Activated CD8-positive, alpha-beta T cell treated with anti-CD3 and anti-CD28 coated beads, Interleukin-2, amount 10 ng/mL, durations not matched to agents 7 days and 5 days (primary cell): ENCODE data around the gene NUP54. TPM values are rescaled to one million over a fixed set of nuclear protein-coding genes. Genes with fewer than 3 reads are reported as not detected.

Experiments
- ATAC-seq: fragments of 150-1000 bp; cut with Tn5 transposase; one replicate; pipeline ENCODE4 v1.10.0; 2021; ENCODE audit warnings: moderate library complexity
- CTCF ChIA-PET: fragments of 350-600 bp; sonication (Branson Sonifier 250); formaldehyde crosslinking; loops from one replicate; lab custom pipeline; 2021; ENCODE audit warnings: antibody characterized with exemption; lab: Charles Lee
- POLR2A ChIA-PET: fragments of 350-600 bp; sonication (Branson Sonifier 250); formaldehyde crosslinking; loops from one replicate; lab custom pipeline; 2021; ENCODE audit warnings: antibody characterized with exemption; lab: Charles Lee
- DNase-seq: peaks from one replicate; pipeline ENCODE4 v3.0.0-alpha.2; 2020
- H3K27ac Mint-ChIP-seq: one replicate; pipeline ENCODE4 v1.8.0; 2021; ENCODE audit warnings: mild to moderate bottlenecking, mixed read lengths
- H3K27me3 Mint-ChIP-seq: one replicate; pipeline ENCODE4 v1.8.0; 2021; ENCODE audit warnings: low read depth, mixed read lengths
- H3K36me3 Mint-ChIP-seq: one replicate; pipeline ENCODE4 v1.8.0; 2021; ENCODE audit warnings: low read depth, mixed read lengths
- H3K4me1 Mint-ChIP-seq: one replicate; pipeline ENCODE4 v1.8.0; 2021; ENCODE audit warnings: low read depth, mixed read lengths
- H3K4me3 Mint-ChIP-seq: one replicate; pipeline ENCODE4 v1.8.0; 2021; ENCODE audit warnings: mild to moderate bottlenecking, mixed read lengths
- H3K9me3 Mint-ChIP-seq: one replicate; pipeline ENCODE4 v1.8.0; 2022; ENCODE audit warnings: mixed read lengths; ENCODE audit not compliant: insufficient read depth
- total RNA-seq, 2 experiments: library from RNA; stranded (reverse); gene quantifications; one replicate each; pipeline ENCODE4 v1.2.3, GENCODE V29; 2021

NUP54 gene
- total RNA-seq, 2 experiments from 2014 or later = 56.8 to 64.1 TPM

DNA sequence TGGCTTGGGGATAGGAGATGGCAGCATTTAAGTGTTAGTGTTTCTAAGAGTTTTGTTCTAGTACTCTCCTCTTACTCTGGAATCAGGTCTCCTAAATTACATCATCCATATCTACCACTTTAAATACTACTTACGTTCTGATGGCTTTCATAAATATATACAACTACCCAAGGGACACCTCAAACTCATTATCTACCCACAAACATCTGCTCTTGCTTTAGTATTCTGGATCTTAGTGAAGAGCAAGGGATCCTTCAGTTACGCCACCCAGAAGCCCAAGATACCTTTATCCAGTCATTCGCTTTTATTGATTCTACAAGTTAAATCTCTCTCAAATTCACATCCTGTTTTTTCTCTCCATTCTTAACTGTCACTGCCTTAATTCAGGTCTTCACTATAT is 7.0 kb downstream of the NUP54 start:
- Mint-ChIP-seq H3K36me3 (peaks cover 51% of the 10 kb centered on the region), H3K27ac (no peak overlapping the region), H3K4me3 (no peak overlapping the region), H3K27me3 (no peaks in the 10 kb centered on the region), H3K4me1 (peaks cover 7% of the 10 kb centered on the region), H3K9me3 (no peaks in the 10 kb centered on the region)
- DNase-seq (no peak), ATAC-seq (no peak)
- ChIA-PET CTCF (no interaction called here), POLR2A (no interaction called here)

- Mint-ChIP-seq H3K27me3 (no peaks in the 10 kb centered on the region), H3K27ac (no peak overlapping the region), H3K9me3 (no peaks in the 10 kb centered on the region), H3K4me3 (no peak overlapping the region), H3K36me3 (peaks cover 43% of the 10 kb centered on the region), H3K4me1 (no peaks in the 10 kb centered on the region)
- ATAC-seq (no peak), DNase-seq (no peak)
- ChIA-PET CTCF (interaction anchor here (0.9 kb wide), 1 partner anchor 37 kb away, joined by 4 read pairs; no protein-coding TSS in a partner anchor), POLR2A (no interaction called here)
Measured at GRCh38 chr4:76127754-76128153, 20.4 kb downstream of the NUP54 start.

- Mint-ChIP-seq H3K27me3 (no peaks in the 10 kb centered on the region), H3K4me3 (no peak overlapping the region), H3K9me3 (peaks cover 9% of the 10 kb centered on the region), H3K36me3 (peaks cover 49% of the 10 kb centered on the region), H3K4me1 (no peaks in the 10 kb centered on the region), H3K27ac (no peak overlapping the region)
- CTCF ChIA-PET = no interaction called here
- ATAC-seq (no peak), DNase-seq (no peak)
- POLR2A ChIA-PET = no interaction called here
Measured at GRCh38 chr4:76125816-76126215, 22.4 kb downstream of the NUP54 start.

- no peak overlapping the region for H3K4me3 Mint-ChIP-seq
- H3K27ac Mint-ChIP-seq = no peak overlapping the region
- ATAC-seq (no peak), DNase-seq (no peak)
- ChIA-PET CTCF (no interaction called here), POLR2A (no interaction called here)
- no peaks in the 10 kb centered on the region for H3K27me3 Mint-ChIP-seq
- H3K9me3 Mint-ChIP-seq = peaks cover 9% of the 10 kb centered on the region
- peaks cover 60% of the 10 kb centered on the region for H3K36me3 Mint-ChIP-seq
- no peaks in the 10 kb centered on the region for H3K4me1 Mint-ChIP-seq
Measured at GRCh38 chr4:76120199-76120598, 28.0 kb downstream of the NUP54 start.

DNA sequence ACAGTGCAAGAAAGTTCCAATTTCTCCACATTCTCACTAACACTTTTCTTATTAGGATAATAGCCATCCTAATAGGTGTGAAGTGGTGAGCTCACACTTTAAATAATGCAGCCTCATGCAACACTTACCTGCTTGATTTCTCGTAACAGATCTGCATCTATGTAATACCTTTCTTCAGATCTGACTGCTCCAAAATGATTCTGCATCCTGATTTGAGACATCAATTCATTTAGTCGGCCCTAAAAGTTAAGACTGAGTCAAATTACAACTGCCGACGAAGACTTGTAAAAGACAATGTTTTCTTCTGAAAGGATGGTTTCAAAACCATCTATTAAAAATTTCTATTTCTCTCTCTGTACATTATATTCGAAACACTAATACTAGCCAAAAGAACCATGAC is 30.7 kb downstream of the NUP54 start:
- Mint-ChIP-seq H3K36me3 (peaks cover 56% of the 10 kb centered on the region), H3K4me3 (no peak overlapping the region), H3K27ac (no peak overlapping the region), H3K9me3 (peaks cover 8% of the 10 kb centered on the region), H3K27me3 (no peaks in the 10 kb centered on the region), H3K4me1 (no peaks in the 10 kb centered on the region)
- ChIA-PET POLR2A (no interaction called here), CTCF (no interaction called here)
- DNase-seq = no peak
- no peak for ATAC-seq

DNA sequence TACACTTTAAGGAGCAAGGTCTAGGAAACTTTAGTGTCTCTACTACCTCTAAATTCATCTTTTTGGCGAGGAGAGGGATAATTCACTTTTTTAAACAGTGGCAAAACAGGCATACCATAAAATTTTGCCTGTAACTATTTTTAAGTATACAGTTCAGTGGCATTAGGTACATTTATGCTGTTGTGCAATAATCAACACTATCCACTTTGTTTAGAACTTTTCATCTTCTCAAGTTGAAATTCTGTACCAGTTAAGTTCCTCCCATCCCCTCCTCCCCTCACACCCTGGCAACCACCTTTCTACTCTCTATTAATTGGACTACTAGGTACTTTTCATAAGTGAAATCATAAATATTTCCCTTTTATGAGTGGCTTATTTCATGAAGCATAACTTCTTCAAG is 31.4 kb downstream of the NUP54 start:
- DNase-seq = no peak
- H3K4me1 Mint-ChIP-seq = no peaks in the 10 kb centered on the region
- no peak overlapping the region for H3K27ac Mint-ChIP-seq
- ChIA-PET CTCF (interaction anchor here (0.9 kb wide), 2 partner anchors 36 to 121 kb away, joined by 3 to 4 read pairs; no protein-coding TSS in a partner anchor), POLR2A (no interaction called here)
- ATAC-seq = no peak
- no peaks in the 10 kb centered on the region for H3K27me3 Mint-ChIP-seq
- H3K9me3 Mint-ChIP-seq = peaks cover 1% of the 10 kb centered on the region
- peaks cover 56% of the 10 kb centered on the region for H3K36me3 Mint-ChIP-seq
- H3K4me3 Mint-ChIP-seq = no peak overlapping the region

DNA sequence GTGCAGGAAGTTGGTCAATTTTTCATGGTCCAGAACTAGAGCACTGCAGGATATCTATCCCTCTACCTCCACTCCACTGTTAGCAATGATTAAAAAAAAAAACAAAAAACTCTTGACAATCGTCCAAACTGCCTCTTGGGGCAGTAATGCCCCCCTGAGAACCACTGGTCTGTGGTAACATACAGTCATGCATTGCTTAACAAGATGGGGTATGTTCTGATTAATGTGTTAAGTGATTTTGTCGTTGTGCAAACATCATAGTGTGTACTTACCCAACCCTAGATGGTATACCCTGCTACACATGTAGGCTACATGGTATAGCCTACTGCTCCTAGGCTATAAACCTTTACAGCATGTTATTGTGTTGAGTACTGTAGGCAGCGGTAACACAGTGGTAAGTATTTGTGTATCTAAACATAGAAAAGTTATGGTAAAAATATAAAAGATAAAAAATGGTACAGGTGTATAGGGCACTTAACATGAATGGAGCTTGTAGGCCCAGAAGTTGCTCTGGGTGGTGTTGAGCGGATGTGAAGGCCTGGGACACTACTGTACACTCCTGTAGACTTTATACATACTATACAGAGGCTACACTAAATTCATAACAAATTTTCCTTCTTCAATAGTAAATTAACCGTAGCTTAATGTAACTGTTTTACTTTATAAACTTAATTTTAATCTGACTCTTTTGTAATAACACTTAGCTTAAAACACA is 39.6 kb downstream of the NUP54 start:
- Mint-ChIP-seq H3K4me3 (no peak overlapping the region), H3K4me1 (no peaks in the 10 kb centered on the region), H3K9me3 (no peaks in the 10 kb centered on the region), H3K27ac (no peak overlapping the region), H3K27me3 (peaks cover 6% of the 10 kb centered on the region), H3K36me3 (peaks cover 10% of the 10 kb centered on the region)
- DNase-seq (no peak), ATAC-seq (no peak)
- ChIA-PET CTCF (interaction anchor here (0.8 kb wide), 1 partner anchor 213 kb away, joined by 3 read pairs; no protein-coding TSS in a partner anchor), POLR2A (no interaction called here)

- ATAC-seq (no peak), DNase-seq (no peak)
- POLR2A ChIA-PET = no interaction called here
- H3K4me1 Mint-ChIP-seq = no peaks in the 10 kb centered on the region
- no peaks in the 10 kb centered on the region for H3K9me3 Mint-ChIP-seq
- peaks cover 6% of the 10 kb centered on the region for H3K27me3 Mint-ChIP-seq
- CTCF ChIA-PET = interaction anchor here (1.4 kb wide), 1 partner anchor 106 kb away, joined by 3 read pairs; no protein-coding TSS in a partner anchor
- no peak overlapping the region for H3K4me3 Mint-ChIP-seq
- H3K36me3 Mint-ChIP-seq = no peaks in the 10 kb centered on the region
- H3K27ac Mint-ChIP-seq = no peak overlapping the region
Measured at GRCh38 chr4:76106442-76106841, 41.8 kb downstream of the NUP54 start.

- no peaks in the 10 kb centered on the region for H3K36me3 Mint-ChIP-seq
- CTCF ChIA-PET = interaction anchor here (1.4 kb wide), 1 partner anchor 106 kb away, joined by 3 read pairs; no protein-coding TSS in a partner anchor
- H3K4me3 Mint-ChIP-seq = no peak overlapping the region
- POLR2A ChIA-PET = no interaction called here
- ATAC-seq (no peak), DNase-seq (no peak)
- peaks cover 6% of the 10 kb centered on the region for H3K27me3 Mint-ChIP-seq
- no peak overlapping the region for H3K27ac Mint-ChIP-seq
- no peaks in the 10 kb centered on the region for H3K9me3 Mint-ChIP-seq
- H3K4me1 Mint-ChIP-seq = no peaks in the 10 kb centered on the region
Measured at GRCh38 chr4:76105652-76106051, 42.5 kb downstream of the NUP54 start.

DNA sequence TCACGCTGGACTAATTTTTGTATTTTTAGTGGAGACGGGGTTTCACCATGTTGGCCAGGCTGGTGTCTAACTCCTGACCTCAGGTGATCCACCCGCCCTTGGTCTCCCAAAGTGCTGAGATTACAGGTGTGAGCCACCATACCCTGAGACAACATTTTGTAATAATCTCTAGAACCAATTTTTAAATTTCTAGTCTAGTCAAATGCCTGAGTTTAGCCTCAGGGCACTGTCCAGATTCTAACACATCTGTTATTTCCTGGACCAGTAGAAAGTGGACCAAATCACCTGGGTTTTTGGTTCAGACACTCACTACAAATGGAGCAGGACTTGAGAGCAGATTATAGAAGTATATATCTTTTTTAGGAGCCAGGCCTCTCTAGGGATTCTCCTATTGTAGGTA is 52.1 kb downstream of the NUP54 start:
- ATAC-seq (no peak), DNase-seq (no peak)
- peaks cover 20% of the 10 kb centered on the region for H3K27me3 Mint-ChIP-seq
- no peaks in the 10 kb centered on the region for H3K36me3 Mint-ChIP-seq
- no peaks in the 10 kb centered on the region for H3K9me3 Mint-ChIP-seq
- POLR2A ChIA-PET = no interaction called here
- H3K4me3 Mint-ChIP-seq = no peak overlapping the region
- CTCF ChIA-PET = no interaction called here
- H3K27ac Mint-ChIP-seq = no peak overlapping the region
- H3K4me1 Mint-ChIP-seq = no peaks in the 10 kb centered on the region

DNA sequence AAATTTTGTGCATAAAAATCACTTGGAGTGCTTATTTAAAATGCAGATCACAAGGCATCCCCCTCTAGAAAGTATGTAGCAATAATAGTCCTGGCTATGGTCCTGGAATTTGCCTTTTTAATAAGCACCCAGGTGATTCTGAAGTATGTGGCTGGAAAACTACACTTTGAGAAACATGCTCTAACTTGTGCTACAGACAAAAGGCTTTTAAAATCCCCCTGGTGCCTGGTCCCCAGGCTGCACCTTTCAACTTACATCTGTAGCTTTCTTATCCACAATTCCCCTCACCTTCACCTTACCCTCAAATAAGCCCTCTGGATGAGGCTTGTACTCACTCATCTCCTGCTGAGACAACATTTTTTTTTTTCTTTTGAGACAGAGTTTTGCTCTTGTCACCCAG is 52.6 kb downstream of the NUP54 start:
- Mint-ChIP-seq H3K4me3 (no peak overlapping the region), H3K4me1 (no peaks in the 10 kb centered on the region), H3K27me3 (peaks cover 20% of the 10 kb centered on the region), H3K36me3 (no peaks in the 10 kb centered on the region), H3K9me3 (no peaks in the 10 kb centered on the region), H3K27ac (no peak overlapping the region)
- ChIA-PET POLR2A (no interaction called here), CTCF (no interaction called here)
- DNase-seq (no peak), ATAC-seq (no peak)

GRCh38 chr4:76091052-76091451 is 57.1 kb downstream of the NUP54 start:
- Mint-ChIP-seq H3K27ac (no peak overlapping the region), H3K4me1 (peaks cover 4% of the 10 kb centered on the region), H3K4me3 (no peak overlapping the region), H3K9me3 (no peaks in the 10 kb centered on the region), H3K36me3 (no peaks in the 10 kb centered on the region), H3K27me3 (peaks cover 21% of the 10 kb centered on the region)
- ATAC-seq (no peak), DNase-seq (no peak)
- POLR2A ChIA-PET = no interaction called here
- CTCF ChIA-PET = interaction anchor here (0.9 kb wide), 1 partner anchor 37 kb away, joined by 4 read pairs; no protein-coding TSS in a partner anchor
